ENCODE data around the gene EXOSC2. TPM values are rescaled to one million over a fixed set of nuclear protein-coding genes. Genes with fewer than 3 reads are reported as not detected.

EXOSC2 gene
- total RNA-seq, 2 donors from 2014 or later = 13.6 to 34.2 TPM

DNA sequence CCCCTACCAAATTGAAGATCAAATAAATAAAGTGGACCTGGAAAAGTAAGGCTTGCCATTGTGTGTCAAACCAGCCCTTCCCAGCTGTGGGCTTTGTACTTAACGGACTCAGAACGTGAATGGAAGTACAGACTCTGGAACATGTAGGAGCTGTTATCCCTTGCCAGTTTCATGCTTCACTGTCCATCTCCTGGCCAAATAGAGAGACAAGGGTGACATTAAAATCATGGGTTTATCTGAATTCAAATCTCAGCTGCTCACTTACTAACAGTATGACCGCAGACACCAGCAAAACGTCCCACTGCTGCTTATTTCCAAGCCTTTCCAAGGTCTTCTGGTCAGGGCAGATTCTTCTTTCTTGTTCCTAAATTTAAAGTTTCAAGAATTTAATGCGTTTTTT lies 52.2 kb downstream of the EXOSC2 start:
- Histone ChIP-seq H3K4me1 (no peaks in the 10 kb centered on the region), H3K27me3 (no peaks in the 10 kb centered on the region), H3K27ac (no peak overlapping the region), H3K9ac (ENCODE audit: low read depth in 2 of 2, low read length in 2 of 2) (no peak overlapping the region), H3K36me3 (no peaks in the 10 kb centered on the region), H3K9me3 (no peaks in the 10 kb centered on the region), H3K4me3 (no peak overlapping the region)
- intact Hi-C loops (cut with DNase I) = no loop called here
- TF ChIP-seq, protein P1, sequence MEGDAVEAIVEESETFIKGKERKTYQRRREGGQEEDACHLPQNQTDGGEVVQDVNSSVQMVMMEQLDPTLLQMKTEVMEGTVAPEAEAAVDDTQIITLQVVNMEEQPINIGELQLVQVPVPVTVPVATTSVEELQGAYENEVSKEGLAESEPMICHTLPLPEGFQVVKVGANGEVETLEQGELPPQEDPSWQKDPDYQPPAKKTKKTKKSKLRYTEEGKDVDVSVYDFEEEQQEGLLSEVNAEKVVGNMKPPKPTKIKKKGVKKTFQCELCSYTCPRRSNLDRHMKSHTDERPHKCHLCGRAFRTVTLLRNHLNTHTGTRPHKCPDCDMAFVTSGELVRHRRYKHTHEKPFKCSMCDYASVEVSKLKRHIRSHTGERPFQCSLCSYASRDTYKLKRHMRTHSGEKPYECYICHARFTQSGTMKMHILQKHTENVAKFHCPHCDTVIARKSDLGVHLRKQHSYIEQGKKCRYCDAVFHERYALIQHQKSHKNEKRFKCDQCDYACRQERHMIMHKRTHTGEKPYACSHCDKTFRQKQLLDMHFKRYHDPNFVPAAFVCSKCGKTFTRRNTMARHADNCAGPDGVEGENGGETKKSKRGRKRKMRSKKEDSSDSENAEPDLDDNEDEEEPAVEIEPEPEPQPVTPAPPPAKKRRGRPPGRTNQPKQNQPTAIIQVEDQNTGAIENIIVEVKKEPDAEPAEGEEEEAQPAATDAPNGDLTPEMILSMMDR (IDR thresholded peaks at IDR 0.05) = no peak
- no peak for DNase-seq

DNA sequence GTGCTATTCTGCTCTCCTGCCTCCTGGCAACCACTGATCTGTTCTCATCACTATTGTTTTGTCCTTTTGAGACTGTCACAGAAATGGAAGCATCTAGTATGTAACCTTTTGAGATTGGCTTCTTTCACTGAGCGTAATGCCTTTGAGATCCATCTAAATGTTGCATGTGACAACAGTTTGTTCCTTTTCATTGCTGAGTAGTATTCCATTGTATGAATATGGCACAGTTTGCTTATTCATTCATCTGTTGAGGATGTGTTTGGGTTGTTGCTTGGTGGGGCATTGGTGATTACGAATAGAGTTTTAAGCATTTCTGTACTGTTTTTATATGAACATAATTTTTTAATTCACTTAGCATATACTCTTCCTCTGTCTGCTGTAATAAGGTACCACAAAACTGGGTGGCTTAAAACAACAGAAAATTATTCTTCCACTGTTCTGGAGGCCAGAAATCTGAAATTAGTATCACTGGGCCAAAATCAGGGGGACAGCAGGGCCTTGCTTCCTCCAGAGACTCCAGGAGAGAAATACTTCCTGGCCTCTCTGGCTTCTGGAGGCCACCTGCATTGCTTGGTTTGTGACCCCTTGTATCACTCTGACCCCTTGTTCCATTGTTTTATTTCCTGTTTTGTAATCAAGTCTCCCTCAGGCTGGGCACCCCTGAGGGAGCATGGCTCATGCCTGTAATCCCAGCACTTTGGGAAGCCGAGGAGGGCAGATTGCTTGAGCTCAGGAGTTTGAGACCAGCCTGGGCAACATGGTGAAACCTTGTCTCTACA lies 53.0 kb downstream of the EXOSC2 start:
- Histone ChIP-seq H3K36me3 (no peaks in the 10 kb centered on the region), H3K4me3 (no peak overlapping the region), H3K9ac (ENCODE audit: low read depth in 2 of 2, low read length in 2 of 2) (no peak overlapping the region), H3K27ac (no peak overlapping the region), H3K4me1 (no peaks in the 10 kb centered on the region), H3K27me3 (no peaks in the 10 kb centered on the region), H3K9me3 (no peaks in the 10 kb centered on the region)
- intact Hi-C loops (cut with DNase I) = no loop called here
- TF ChIP-seq, protein P1 (IDR thresholded peaks at IDR 0.05) = no peak
- DNase-seq = no peak

DNA sequence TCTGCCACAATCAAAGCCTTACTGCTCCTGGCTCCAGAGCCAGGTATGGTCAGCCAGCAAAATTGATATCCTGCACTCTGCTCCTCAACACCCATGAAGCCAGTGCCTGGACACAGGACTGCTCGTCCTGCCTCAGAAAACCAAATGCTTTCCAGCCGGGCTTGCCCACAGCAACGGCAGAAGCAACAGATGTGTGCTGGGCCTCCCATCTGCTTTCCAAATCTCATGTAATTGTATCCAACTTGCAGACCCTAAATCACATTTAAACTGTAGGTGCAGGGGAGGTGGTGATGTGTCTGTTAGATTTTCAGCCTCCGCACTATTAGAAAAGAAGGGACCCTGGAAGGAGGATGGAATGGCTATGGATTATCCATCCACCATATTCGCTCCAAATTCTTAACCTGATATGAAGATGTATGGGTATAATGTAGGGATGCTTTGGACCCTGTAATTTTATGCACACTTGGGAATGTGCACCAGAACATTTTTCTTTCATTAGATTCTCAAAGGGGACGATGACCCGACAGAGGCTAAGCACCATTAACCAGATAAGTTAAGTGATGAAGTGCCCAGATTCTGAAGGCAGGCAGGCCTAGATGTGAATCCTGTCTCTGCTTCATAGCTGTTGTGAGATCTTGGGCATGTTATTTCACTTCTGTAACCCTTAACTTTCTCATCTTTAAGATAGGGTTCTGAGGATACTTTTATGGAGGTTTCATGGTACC lies 58.2 kb downstream of the EXOSC2 start:
- TF ChIP-seq, protein P1 (IDR thresholded peaks at IDR 0.05) = no peak
- Histone ChIP-seq H3K9ac (ENCODE audit: low read depth in 2 of 2, low read length in 2 of 2) (no peak overlapping the region), H3K4me3 (no peak overlapping the region), H3K36me3 (no peaks in the 10 kb centered on the region), H3K9me3 (no peaks in the 10 kb centered on the region), H3K4me1 (no peaks in the 10 kb centered on the region), H3K27me3 (no peaks in the 10 kb centered on the region), H3K27ac (no peak overlapping the region)
- intact Hi-C loops (cut with DNase I) = no loop called here
- DNase-seq = no peak

Other genes with a start within 250 kb of the EXOSC2 start
- 100 to 1,000 TPM; 380 to 511 TPM for gene ASS1, start 248.8 kb upstream of the EXOSC2 start, total RNA-seq
- gene FUBP3, start 114.2 kb upstream of the EXOSC2 start, total RNA-seq = 10 to 100 TPM; 44.7 to 50.0 TPM
- not detected for gene PRDM12, start 29.2 kb upstream of the EXOSC2 start, total RNA-seq
- 10 to 100 TPM; 86.0 to 97.9 TPM for gene ABL1, start 141.5 kb downstream of the EXOSC2 start, total RNA-seq
- under 1 TPM in 1 of 2 donors, not detected in 1; 0.77 TPM for gene QRFP, start 203.0 kb downstream of the EXOSC2 start, total RNA-seq
- 10 to 100 TPM in 1 of 2 donors, 1 to 10 TPM in 1; 9.0 to 32.9 TPM for gene FIBCD1, start 245.5 kb downstream of the EXOSC2 start, total RNA-seq

Measured in colonic mucosa (tissue), 4 donors.